LNCAP (cell line): ENCODE results near the gene CHRNA10.

Experiments used
- CTCF ChIP-seq: fragments of 450-650 bp; IDR thresholded peaks from 2 replicates; pipeline ENCODE4 v1.5.1; 2017; ENCODE audit warnings: mild to moderate bottlenecking

The CHRNA10 gene

GRCh38 chr11:3662856-3663255 lies 8.3 kb downstream of the CHRNA10 start:
- no peak for TF ChIP-seq CTCF

GRCh38 chr11:3660960-3661359 lies 10.2 kb downstream of the CHRNA10 start:
- no peak for TF ChIP-seq CTCF

- TF ChIP-seq CTCF, result no peak
Measured at GRCh38 chr11:3659595-3660515, 11.3 kb downstream of the CHRNA10 start.

- TF ChIP-seq CTCF, result no peak
Measured at GRCh38 chr11:3658252-3658651, 12.9 kb downstream of the CHRNA10 start.

GRCh38 chr11:3655547-3655946 lies 15.6 kb downstream of the CHRNA10 start:
- TF ChIP-seq CTCF, result no peak

GRCh38 chr11:3645552-3645951 lies 25.6 kb downstream of the CHRNA10 start:
- no peak for TF ChIP-seq CTCF

- no peak for TF ChIP-seq CTCF
Measured at GRCh38 chr11:3644817-3645235, 26.4 kb downstream of the CHRNA10 start, which contains the start of gene ART1. Gene ART1, plus strand, starts transcription at chr11:3645128. Its CDS starts 14,086 bp downstream, at chr11:3659214.
